Karpas-422 (cell line): ENCODE results near the gene EDNRA. TPM values are rescaled to one million over a fixed set of nuclear protein-coding genes. Genes with fewer than 3 reads are reported as not detected.
A peak's percentile ranks its signal among the peaks of the same experiment; 100 is the strongest.

Source experiments
- DNase-seq: peaks from one replicate; pipeline ENCODE4 v3.0.0-alpha.2; 2015
- H2AFZ ChIP-seq: fragments of 200-600 bp; sonication (generic); 2 replicates; pipeline ENCODE4 v1.6.1; 2014; ENCODE audit warnings: antibody characterized with exemption, low read length, mixed read lengths
- H3K27ac ChIP-seq: fragments of 200-600 bp; sonication (generic); 2 replicates; pipeline ENCODE4 v1.5.1; 2014; ENCODE audit warnings: mild to moderate bottlenecking, low read length, moderate library complexity
- H3K27me3 ChIP-seq: fragments of 200-600 bp; sonication (generic); 2 replicates; pipeline ENCODE4 v1.6.1; 2014; ENCODE audit warnings: low read length, mixed read lengths
- H3K36me3 ChIP-seq: fragments of 200-600 bp; sonication (generic); 2 replicates; pipeline ENCODE4 v1.6.1; 2014; ENCODE audit warnings: low read length, mixed read lengths; ENCODE audit not compliant: insufficient read depth
- H3K4me1 ChIP-seq: fragments of 200-600 bp; sonication (generic); 2 replicates; pipeline ENCODE4 v1.6.1; 2014; ENCODE audit warnings: mild to moderate bottlenecking, low read length, mixed read lengths
- H3K4me2 ChIP-seq: fragments of 200-600 bp; sonication (generic); 2 replicates; pipeline ENCODE4 v1.6.1; 2014; ENCODE audit warnings: low read length, low read depth, mild to moderate bottlenecking; ENCODE audit not compliant: poor library complexity, severe bottlenecking
- H3K4me3 ChIP-seq: fragments of 200-600 bp; sonication (generic); 2 replicates; pipeline ENCODE4 v1.5.1; 2014; ENCODE audit warnings: mild to moderate bottlenecking, antibody characterized with exemption, low read length, mixed read lengths
- H3K79me2 ChIP-seq: fragments of 200-600 bp; sonication (generic); 2 replicates; pipeline ENCODE4 v1.6.1; 2014; ENCODE audit warnings: mild to moderate bottlenecking, low read length, mixed read lengths
- H3K9ac ChIP-seq: fragments of 200-600 bp; sonication (generic); 2 replicates; pipeline ENCODE4 v1.6.0; 2014; ENCODE audit warnings: low read length
- H3K9me2 ChIP-seq: fragments of 200-600 bp; sonication (generic), shearing (Covaris generic); replicated peaks from 2 replicates; pipeline ENCODE4 v1.6.0; 2014; ENCODE audit warnings: mild to moderate bottlenecking, low read length, moderate library complexity; ENCODE audit not compliant: insufficient read depth
- H3K9me3 ChIP-seq: fragments of 300-700, 200-600 bp; sonication (generic); 2 replicates; pipeline ENCODE4 v1.6.1; 2014; ENCODE audit warnings: low read length, mixed read lengths
- H4K20me1 ChIP-seq: fragments of 200-600 bp; sonication (generic); 2 replicates; pipeline ENCODE4 v1.6.1; 2014; ENCODE audit warnings: mild to moderate bottlenecking, antibody characterized with exemption, low read length, low read depth; ENCODE audit not compliant: insufficient read depth
- total RNA-seq: library from RNA; depleted of rRNA; stranded (reverse); fragments of >200 nt; shearing (Covaris generic); gene quantifications from 2 replicates; pipeline ENCODE4 v1.2.3, GENCODE V29; 2014; ENCODE audit warnings: low replicate concordance

Gene EDNRA
- total RNA-seq, 1 experiment from 2014 or later: not detected

- Histone ChIP-seq H3K79me2 (no peaks in the 10 kb centered on the region), H3K27me3 (0 out of 2 replicates have a peak, but pooled peaks cover 3% of the 10 kb centered on the region), H3K9ac (peak overlapping the region; percentile 9; the same call in 1 of the 2 replicates), H4K20me1 (no peaks in the 10 kb centered on the region), H3K9me2 (no peaks in the 10 kb centered on the region), H3K9me3 (no peaks in the 10 kb centered on the region), H3K4me2 (peak overlapping the region; percentile 26), H3K4me1 (peaks cover 5% of the 10 kb centered on the region), H3K27ac (no peak overlapping the region), H2AFZ (peak overlapping the region; percentile 31; the same call in 1 of the 2 replicates), H3K36me3 (no peaks in the 10 kb centered on the region), H3K4me3 (peak overlapping the region; percentile 29; the same call in 1 of the 2 replicates)
- DNase-seq: no peak
These were observed 69.8 kb downstream of the EDNRA start for GRCh38 chr4:147550626-147551246.

- Histone ChIP-seq H3K4me3 (no peak overlapping the region), H3K4me2 (no peak overlapping the region), H3K9me3 (no peaks in the 10 kb centered on the region), H3K4me1 (no peaks in the 10 kb centered on the region), H3K9me2 (no peaks in the 10 kb centered on the region), H3K9ac (no peak overlapping the region), H3K36me3 (no peaks in the 10 kb centered on the region), H3K79me2 (no peaks in the 10 kb centered on the region), H3K27me3 (no peaks in the 10 kb centered on the region), H3K27ac (no peak overlapping the region), H2AFZ (no peak overlapping the region), H4K20me1 (no peaks in the 10 kb centered on the region)
- no peak for DNase-seq
These were observed 79.7 kb downstream of the EDNRA start for GRCh38 chr4:147560625-147561024.

- Histone ChIP-seq H3K9me2 (no peaks in the 10 kb centered on the region), H3K36me3 (no peaks in the 10 kb centered on the region)
These were observed 85.9 kb downstream of the EDNRA start for GRCh38 chr4:147566762-147567161.

GRCh38 chr4:147567276-147567675 lies 86.4 kb downstream of the EDNRA start:
- H3K36me3 ChIP-seq: no peaks in the 10 kb centered on the region
- H3K4me1 ChIP-seq: no peaks in the 10 kb centered on the region
- no peak overlapping the region for H3K27ac ChIP-seq
- H3K9ac ChIP-seq: no peak overlapping the region
- no peaks in the 10 kb centered on the region for H4K20me1 ChIP-seq
- no peaks in the 10 kb centered on the region for H3K27me3 ChIP-seq
- H3K4me2 ChIP-seq: no peak overlapping the region
- DNase-seq: no peak
- no peaks in the 10 kb centered on the region for H3K9me3 ChIP-seq
- H3K4me3 ChIP-seq: no peak overlapping the region
- H3K9me2 ChIP-seq: no peaks in the 10 kb centered on the region
- no peaks in the 10 kb centered on the region for H3K79me2 ChIP-seq
- H2AFZ ChIP-seq: no peak overlapping the region

More at GRCh38 chr4:147566762-147567161, 85.9 kb downstream of the EDNRA start:
- H3K4me1 ChIP-seq: no peaks in the 10 kb centered on the region
- H3K9ac ChIP-seq: no peak overlapping the region
- H3K4me2 ChIP-seq: no peak overlapping the region
- no peak for DNase-seq
- H3K4me3 ChIP-seq: no peak overlapping the region
- H3K9me3 ChIP-seq: no peaks in the 10 kb centered on the region
- H3K27me3 ChIP-seq: no peaks in the 10 kb centered on the region
- no peaks in the 10 kb centered on the region for H3K79me2 ChIP-seq
- H2AFZ ChIP-seq: no peak overlapping the region
- no peak overlapping the region for H3K27ac ChIP-seq
- H4K20me1 ChIP-seq: no peaks in the 10 kb centered on the region

- Histone ChIP-seq H3K27ac (no peak overlapping the region), H3K4me2 (no peak overlapping the region), H3K4me1 (no peaks in the 10 kb centered on the region), H2AFZ (no peak overlapping the region), H3K4me3 (no peak overlapping the region), H3K36me3 (no peaks in the 10 kb centered on the region), H3K27me3 (no peaks in the 10 kb centered on the region), H3K9me3 (no peaks in the 10 kb centered on the region), H3K9me2 (no peaks in the 10 kb centered on the region), H3K9ac (no peak overlapping the region), H4K20me1 (no peaks in the 10 kb centered on the region), H3K79me2 (no peaks in the 10 kb centered on the region)
- DNase-seq: no peak
These were observed 89.7 kb downstream of the EDNRA start for GRCh38 chr4:147570616-147571015.

GRCh38 chr4:147571036-147571770 lies 90.3 kb downstream of the EDNRA start:
- H3K79me2 ChIP-seq: no peaks in the 10 kb centered on the region
- H4K20me1 ChIP-seq: no peaks in the 10 kb centered on the region
- no peak overlapping the region for H3K4me3 ChIP-seq
- no peaks in the 10 kb centered on the region for H3K36me3 ChIP-seq
- H3K9me3 ChIP-seq: no peaks in the 10 kb centered on the region
- H3K4me2 ChIP-seq: no peak overlapping the region
- no peaks in the 10 kb centered on the region for H3K27me3 ChIP-seq
- no peak for DNase-seq
- H3K4me1 ChIP-seq: no peaks in the 10 kb centered on the region
- no peaks in the 10 kb centered on the region for H3K9me2 ChIP-seq
- H2AFZ ChIP-seq: no peak overlapping the region
- no peak overlapping the region for H3K9ac ChIP-seq
- no peak overlapping the region for H3K27ac ChIP-seq

GRCh38 chr4:147576084-147576483 lies 95.2 kb downstream of the EDNRA start:
- no peak for DNase-seq
- Histone ChIP-seq H3K4me3 (no peak overlapping the region), H3K4me1 (no peaks in the 10 kb centered on the region)

GRCh38 chr4:147578051-147578476 lies 97.2 kb downstream of the EDNRA start:
- Histone ChIP-seq H3K9ac (no peak overlapping the region), H3K4me2 (no peak overlapping the region), H3K27ac (no peak overlapping the region)

More at GRCh38 chr4:147576084-147576483, 95.2 kb downstream of the EDNRA start:
- H3K9ac ChIP-seq: no peak overlapping the region
- no peaks in the 10 kb centered on the region for H3K79me2 ChIP-seq
- H4K20me1 ChIP-seq: no peaks in the 10 kb centered on the region
- no peaks in the 10 kb centered on the region for H3K36me3 ChIP-seq
- no peak overlapping the region for H3K27ac ChIP-seq
- H3K4me2 ChIP-seq: no peak overlapping the region
- H3K9me3 ChIP-seq: no peaks in the 10 kb centered on the region
- H3K9me2 ChIP-seq: no peaks in the 10 kb centered on the region
- H2AFZ ChIP-seq: no peak overlapping the region
- no peaks in the 10 kb centered on the region for H3K27me3 ChIP-seq

More at GRCh38 chr4:147578051-147578476, 97.2 kb downstream of the EDNRA start:
- Histone ChIP-seq H3K4me1 (no peaks in the 10 kb centered on the region), H3K9me3 (no peaks in the 10 kb centered on the region), H3K9me2 (no peaks in the 10 kb centered on the region), H3K79me2 (no peaks in the 10 kb centered on the region), H3K36me3 (no peaks in the 10 kb centered on the region), H2AFZ (no peak overlapping the region), H4K20me1 (no peaks in the 10 kb centered on the region), H3K27me3 (no peaks in the 10 kb centered on the region), H3K4me3 (no peak overlapping the region)
- DNase-seq: no peak
